WTC11 (cell line): Measurements from ENCODE around the gene CCDC136. TPM values are rescaled to one million over a fixed set of nuclear protein-coding genes. Genes with fewer than 3 reads are reported as not detected.

Experiments
- ATAC-seq: fragments of 200-7000 bp; cut with Tn5 transposase; 2 replicates; pipeline ENCODE4 v1.10.0; 2021; ENCODE audit warnings: mild to moderate bottlenecking, moderate library complexity
- CTCF ChIA-PET: fragments of 300-600 bp; sonication (Branson Sonifier 250); formaldehyde crosslinking; loops from one replicate; lab custom pipeline; 2021; ENCODE audit warnings: antibody characterized with exemption; lab: Charles Lee
- POLR2A ChIA-PET: fragments of 350-600 bp; sonication (Branson Sonifier 250); formaldehyde crosslinking; loops from one replicate; lab custom pipeline; 2021; ENCODE audit warnings: antibody characterized with exemption; lab: Charles Lee
- DNase-seq: peaks from one replicate; pipeline ENCODE4 v3.0.0; 2021; ENCODE audit warnings: low spot score
- H3K27ac Mint-ChIP-seq: 2 replicates; pipeline ENCODE4 v1.8.0; 2021; ENCODE audit warnings: mixed read lengths
- H3K27me3 Mint-ChIP-seq: 2 replicates; pipeline ENCODE4 v1.8.0; 2021; ENCODE audit warnings: low read depth, mild to moderate bottlenecking, moderate library complexity, mixed read lengths
- H3K36me3 Mint-ChIP-seq: 2 replicates; pipeline ENCODE4 v1.8.0; 2021; ENCODE audit warnings: mixed read lengths
- H3K4me1 Mint-ChIP-seq: 2 replicates; pipeline ENCODE4 v1.8.0; 2022; ENCODE audit warnings: mixed read lengths
- H3K4me3 Mint-ChIP-seq: 2 replicates; pipeline ENCODE4 v1.8.0; 2021; ENCODE audit warnings: mild to moderate bottlenecking, moderate library complexity, mixed read lengths
- H3K9me3 Mint-ChIP-seq: 2 replicates; pipeline ENCODE4 v1.8.0; 2021; ENCODE audit warnings: mixed read lengths
- CREM ChIP-seq: sonication (generic); formaldehyde crosslinking; IDR thresholded peaks from 2 replicates; pipeline ENCODE4 v1.8.1; 2022; ENCODE audit warnings: mild to moderate bottlenecking, missing genetic modification reagents, moderate library complexity
- FOXK1 ChIP-seq: sonication (generic); formaldehyde crosslinking; IDR thresholded peaks from 2 replicates; pipeline ENCODE4 v1.8.0; 2022; ENCODE audit warnings: mild to moderate bottlenecking, moderate library complexity, missing genetic modification reagents
- IRF2 ChIP-seq: sonication (generic); formaldehyde crosslinking; IDR thresholded peaks from 2 replicates; pipeline ENCODE4 v1.8.0; 2022; ENCODE audit warnings: low read depth, missing genetic modification reagents, borderline replicate concordance
- JUN ChIP-seq: sonication (generic); formaldehyde crosslinking; IDR thresholded peaks from 2 replicates; pipeline ENCODE4 v1.8.0; 2023; ENCODE audit warnings: mild to moderate bottlenecking, missing genetic modification reagents
- NFATC4 ChIP-seq: fragments of 250-450 bp; sonication (Bioruptor Pico); IDR thresholded peaks from 2 replicates; pipeline ENCODE4 v1.9.0; 2021; ENCODE audit warnings: mild to moderate bottlenecking
- NFE2L1 ChIP-seq: sonication (generic); formaldehyde crosslinking; IDR thresholded peaks from 2 replicates; pipeline ENCODE4 v1.8.1; 2023; ENCODE audit warnings: missing genetic modification reagents
- SMAD4 ChIP-seq: sonication (generic); formaldehyde crosslinking; IDR thresholded peaks from 2 replicates; pipeline ENCODE4 v1.8.0; 2022; ENCODE audit warnings: mild to moderate bottlenecking, missing genetic modification reagents
- ZNF138 ChIP-seq: sonication (generic); formaldehyde crosslinking; conservative IDR thresholded peaks from 2 replicates; pipeline ENCODE4 v1.8.1; 2022; ENCODE audit warnings: mild to moderate bottlenecking, moderate library complexity, missing genetic modification reagents
- ZNF263 ChIP-seq: sonication (generic); formaldehyde crosslinking; IDR thresholded peaks from 2 replicates; pipeline ENCODE4 v1.8.1; 2022; ENCODE audit warnings: low read depth, mild to moderate bottlenecking, moderate library complexity, missing genetic modification reagents
- ZNF416 ChIP-seq: fragments of 250-450 bp; sonication (Bioruptor Pico); IDR thresholded peaks from 2 replicates; pipeline ENCODE4 v1.9.0; 2021; ENCODE audit warnings: mild to moderate bottlenecking, inconsistent platforms
- total RNA-seq: library from RNA; stranded (reverse); gene quantifications from 3 replicates; pipeline ENCODE4 v1.2.3, GENCODE V29; 2021
- TF ChIP-seq, protein P1 (sequence below): sonication (generic); formaldehyde crosslinking; IDR thresholded peaks from 2 replicates; pipeline ENCODE4 v1.8.0; 2023; ENCODE audit warnings: mild to moderate bottlenecking, missing genetic modification reagents
- TF ChIP-seq, protein P2 (sequence below): fragments of 200-600 bp; IDR thresholded peaks from 2 replicates; pipeline ENCODE4 v1.8.0; 2022; ENCODE audit warnings: antibody characterized with exemption
- TF ChIP-seq, protein P3 (sequence below): sonication (generic); formaldehyde crosslinking; conservative IDR thresholded peaks from 2 replicates; pipeline ENCODE4 v1.8.1; 2022; ENCODE audit warnings: mild to moderate bottlenecking, missing genetic modification reagents
- TF ChIP-seq, protein P4 (sequence below): sonication (generic); formaldehyde crosslinking; IDR thresholded peaks from 2 replicates; pipeline ENCODE4 v1.8.0; 2022; ENCODE audit warnings: missing genetic modification reagents
- TF ChIP-seq, protein P5 (sequence below): fragments of 250-450 bp; sonication (Bioruptor Pico); IDR thresholded peaks from 2 replicates; pipeline ENCODE4 v1.9.0; 2021; ENCODE audit warnings: mild to moderate bottlenecking
- TF ChIP-seq, protein P6 (sequence below): sonication (generic); formaldehyde crosslinking; IDR thresholded peaks from 2 replicates; pipeline ENCODE4 v1.8.0; 2023; ENCODE audit warnings: missing genetic modification reagents, mild to moderate bottlenecking, borderline replicate concordance
- TF ChIP-seq, protein P7 (sequence below): sonication (generic); formaldehyde crosslinking; IDR thresholded peaks from 2 replicates; pipeline ENCODE4 v1.8.1; 2023; ENCODE audit warnings: mild to moderate bottlenecking, moderate library complexity, missing genetic modification reagents
- TF ChIP-seq, protein P8 (sequence below): fragments of 250-450 bp; sonication (Bioruptor Pico); conservative IDR thresholded peaks from 2 replicates; pipeline ENCODE4 v1.9.0; 2021; ENCODE audit warnings: mild to moderate bottlenecking

The CCDC136 gene
- total RNA-seq, 1 experiment from 2014 or later = 51.0 TPM

DNA sequence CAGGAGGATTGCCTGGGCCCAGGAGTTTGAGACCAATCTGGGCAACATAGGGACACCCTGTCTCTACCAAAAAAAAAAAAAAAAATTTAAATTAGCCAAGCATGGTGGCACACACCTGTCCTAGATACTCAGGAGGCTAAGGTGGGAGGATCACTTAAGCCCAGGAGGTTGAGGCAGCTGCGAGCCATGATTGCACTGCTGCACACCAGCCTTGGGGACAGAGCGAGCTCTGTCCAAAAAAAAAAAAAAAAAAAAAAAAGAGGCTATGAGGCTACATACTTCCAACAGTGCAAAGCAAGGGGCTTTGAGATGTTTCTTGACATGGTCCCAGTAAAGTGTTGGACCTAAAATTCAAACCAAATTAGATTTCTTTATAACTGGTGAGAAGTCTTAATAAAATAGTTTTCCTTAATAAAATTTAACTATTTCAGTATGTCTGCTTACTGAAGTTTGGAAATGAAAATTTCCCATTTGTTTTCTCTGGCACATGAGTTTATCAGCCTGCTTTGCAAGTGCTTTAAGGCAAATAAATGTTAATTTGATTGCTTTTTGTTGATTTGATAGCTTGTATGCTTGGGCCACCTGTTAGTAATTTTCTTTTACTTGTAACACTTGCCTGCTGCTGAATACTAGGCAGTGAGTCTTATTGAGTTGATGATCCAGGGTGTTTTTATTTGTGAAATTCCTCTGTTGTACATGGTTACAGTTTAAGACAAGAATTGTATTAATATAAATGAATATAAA lies 36.5 kb upstream of the CCDC136 start:
- ChIA-PET CTCF (interaction anchor here (1.5 kb wide), 1 partner anchor 125 kb away, joined by 3 read pairs; no protein-coding TSS in a partner anchor), POLR2A (no interaction called here)
- no peak for ATAC-seq
- H3K4me3 Mint-ChIP-seq = no peak overlapping the region
- no peaks in the 10 kb centered on the region for H3K9me3 Mint-ChIP-seq
- no peaks in the 10 kb centered on the region for H3K27me3 Mint-ChIP-seq
- peaks cover 59% of the 10 kb centered on the region for H3K36me3 Mint-ChIP-seq
- H3K4me1 Mint-ChIP-seq = no peaks in the 10 kb centered on the region
- no peak overlapping the region; the same call in 1 of the 2 replicates for H3K27ac Mint-ChIP-seq
- DNase-seq = no peak
- TF ChIP-seq, protein P1, sequence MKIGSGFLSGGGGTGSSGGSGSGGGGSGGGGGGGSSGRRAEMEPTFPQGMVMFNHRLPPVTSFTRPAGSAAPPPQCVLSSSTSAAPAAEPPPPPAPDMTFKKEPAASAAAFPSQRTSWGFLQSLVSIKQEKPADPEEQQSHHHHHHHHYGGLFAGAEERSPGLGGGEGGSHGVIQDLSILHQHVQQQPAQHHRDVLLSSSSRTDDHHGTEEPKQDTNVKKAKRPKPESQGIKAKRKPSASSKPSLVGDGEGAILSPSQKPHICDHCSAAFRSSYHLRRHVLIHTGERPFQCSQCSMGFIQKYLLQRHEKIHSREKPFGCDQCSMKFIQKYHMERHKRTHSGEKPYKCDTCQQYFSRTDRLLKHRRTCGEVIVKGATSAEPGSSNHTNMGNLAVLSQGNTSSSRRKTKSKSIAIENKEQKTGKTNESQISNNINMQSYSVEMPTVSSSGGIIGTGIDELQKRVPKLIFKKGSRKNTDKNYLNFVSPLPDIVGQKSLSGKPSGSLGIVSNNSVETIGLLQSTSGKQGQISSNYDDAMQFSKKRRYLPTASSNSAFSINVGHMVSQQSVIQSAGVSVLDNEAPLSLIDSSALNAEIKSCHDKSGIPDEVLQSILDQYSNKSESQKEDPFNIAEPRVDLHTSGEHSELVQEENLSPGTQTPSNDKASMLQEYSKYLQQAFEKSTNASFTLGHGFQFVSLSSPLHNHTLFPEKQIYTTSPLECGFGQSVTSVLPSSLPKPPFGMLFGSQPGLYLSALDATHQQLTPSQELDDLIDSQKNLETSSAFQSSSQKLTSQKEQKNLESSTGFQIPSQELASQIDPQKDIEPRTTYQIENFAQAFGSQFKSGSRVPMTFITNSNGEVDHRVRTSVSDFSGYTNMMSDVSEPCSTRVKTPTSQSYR (CRISPR knock-in tag) = no peak
- TF ChIP-seq ZNF263 = no peak
- no peak for TF ChIP-seq IRF2 (CRISPR knock-in tag)
- TF ChIP-seq CREM (CRISPR knock-in tag) = no peak
- no peak for TF ChIP-seq FOXK1 (CRISPR knock-in tag)
- TF ChIP-seq NFATC4 = no peak
- no peak for TF ChIP-seq ZNF138 (CRISPR knock-in tag)
- no peak for TF ChIP-seq NFE2L1 (CRISPR knock-in tag)
- no peak for TF ChIP-seq ZNF416 (CRISPR knock-in tag)
- TF ChIP-seq, protein P2, sequence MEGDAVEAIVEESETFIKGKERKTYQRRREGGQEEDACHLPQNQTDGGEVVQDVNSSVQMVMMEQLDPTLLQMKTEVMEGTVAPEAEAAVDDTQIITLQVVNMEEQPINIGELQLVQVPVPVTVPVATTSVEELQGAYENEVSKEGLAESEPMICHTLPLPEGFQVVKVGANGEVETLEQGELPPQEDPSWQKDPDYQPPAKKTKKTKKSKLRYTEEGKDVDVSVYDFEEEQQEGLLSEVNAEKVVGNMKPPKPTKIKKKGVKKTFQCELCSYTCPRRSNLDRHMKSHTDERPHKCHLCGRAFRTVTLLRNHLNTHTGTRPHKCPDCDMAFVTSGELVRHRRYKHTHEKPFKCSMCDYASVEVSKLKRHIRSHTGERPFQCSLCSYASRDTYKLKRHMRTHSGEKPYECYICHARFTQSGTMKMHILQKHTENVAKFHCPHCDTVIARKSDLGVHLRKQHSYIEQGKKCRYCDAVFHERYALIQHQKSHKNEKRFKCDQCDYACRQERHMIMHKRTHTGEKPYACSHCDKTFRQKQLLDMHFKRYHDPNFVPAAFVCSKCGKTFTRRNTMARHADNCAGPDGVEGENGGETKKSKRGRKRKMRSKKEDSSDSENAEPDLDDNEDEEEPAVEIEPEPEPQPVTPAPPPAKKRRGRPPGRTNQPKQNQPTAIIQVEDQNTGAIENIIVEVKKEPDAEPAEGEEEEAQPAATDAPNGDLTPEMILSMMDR = no peak
- TF ChIP-seq, protein P3, sequence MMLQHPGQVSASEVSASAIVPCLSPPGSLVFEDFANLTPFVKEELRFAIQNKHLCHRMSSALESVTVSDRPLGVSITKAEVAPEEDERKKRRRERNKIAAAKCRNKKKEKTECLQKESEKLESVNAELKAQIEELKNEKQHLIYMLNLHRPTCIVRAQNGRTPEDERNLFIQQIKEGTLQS (CRISPR knock-in tag) = no peak
- no peak for TF ChIP-seq SMAD4 (CRISPR knock-in tag)
- TF ChIP-seq, protein P4, sequence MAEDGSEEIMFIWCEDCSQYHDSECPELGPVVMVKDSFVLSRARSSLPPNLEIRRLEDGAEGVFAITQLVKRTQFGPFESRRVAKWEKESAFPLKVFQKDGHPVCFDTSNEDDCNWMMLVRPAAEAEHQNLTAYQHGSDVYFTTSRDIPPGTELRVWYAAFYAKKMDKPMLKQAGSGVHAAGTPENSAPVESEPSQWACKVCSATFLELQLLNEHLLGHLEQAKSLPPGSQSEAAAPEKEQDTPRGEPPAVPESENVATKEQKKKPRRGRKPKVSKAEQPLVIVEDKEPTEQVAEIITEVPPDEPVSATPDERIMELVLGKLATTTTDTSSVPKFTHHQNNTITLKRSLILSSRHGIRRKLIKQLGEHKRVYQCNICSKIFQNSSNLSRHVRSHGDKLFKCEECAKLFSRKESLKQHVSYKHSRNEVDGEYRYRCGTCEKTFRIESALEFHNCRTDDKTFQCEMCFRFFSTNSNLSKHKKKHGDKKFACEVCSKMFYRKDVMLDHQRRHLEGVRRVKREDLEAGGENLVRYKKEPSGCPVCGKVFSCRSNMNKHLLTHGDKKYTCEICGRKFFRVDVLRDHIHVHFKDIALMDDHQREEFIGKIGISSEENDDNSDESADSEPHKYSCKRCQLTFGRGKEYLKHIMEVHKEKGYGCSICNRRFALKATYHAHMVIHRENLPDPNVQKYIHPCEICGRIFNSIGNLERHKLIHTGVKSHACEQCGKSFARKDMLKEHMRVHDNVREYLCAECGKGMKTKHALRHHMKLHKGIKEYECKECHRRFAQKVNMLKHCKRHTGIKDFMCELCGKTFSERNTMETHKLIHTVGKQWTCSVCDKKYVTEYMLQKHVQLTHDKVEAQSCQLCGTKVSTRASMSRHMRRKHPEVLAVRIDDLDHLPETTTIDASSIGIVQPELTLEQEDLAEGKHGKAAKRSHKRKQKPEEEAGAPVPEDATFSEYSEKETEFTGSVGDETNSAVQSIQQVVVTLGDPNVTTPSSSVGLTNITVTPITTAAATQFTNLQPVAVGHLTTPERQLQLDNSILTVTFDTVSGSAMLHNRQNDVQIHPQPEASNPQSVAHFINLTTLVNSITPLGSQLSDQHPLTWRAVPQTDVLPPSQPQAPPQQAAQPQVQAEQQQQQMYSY (CRISPR knock-in tag) = no peak
- TF ChIP-seq JUN (CRISPR knock-in tag) = no peak
- TF ChIP-seq, protein P5, sequence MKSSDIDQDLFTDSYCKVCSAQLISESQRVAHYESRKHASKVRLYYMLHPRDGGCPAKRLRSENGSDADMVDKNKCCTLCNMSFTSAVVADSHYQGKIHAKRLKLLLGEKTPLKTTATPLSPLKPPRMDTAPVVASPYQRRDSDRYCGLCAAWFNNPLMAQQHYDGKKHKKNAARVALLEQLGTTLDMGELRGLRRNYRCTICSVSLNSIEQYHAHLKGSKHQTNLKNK = no peak
- TF ChIP-seq, protein P6, sequence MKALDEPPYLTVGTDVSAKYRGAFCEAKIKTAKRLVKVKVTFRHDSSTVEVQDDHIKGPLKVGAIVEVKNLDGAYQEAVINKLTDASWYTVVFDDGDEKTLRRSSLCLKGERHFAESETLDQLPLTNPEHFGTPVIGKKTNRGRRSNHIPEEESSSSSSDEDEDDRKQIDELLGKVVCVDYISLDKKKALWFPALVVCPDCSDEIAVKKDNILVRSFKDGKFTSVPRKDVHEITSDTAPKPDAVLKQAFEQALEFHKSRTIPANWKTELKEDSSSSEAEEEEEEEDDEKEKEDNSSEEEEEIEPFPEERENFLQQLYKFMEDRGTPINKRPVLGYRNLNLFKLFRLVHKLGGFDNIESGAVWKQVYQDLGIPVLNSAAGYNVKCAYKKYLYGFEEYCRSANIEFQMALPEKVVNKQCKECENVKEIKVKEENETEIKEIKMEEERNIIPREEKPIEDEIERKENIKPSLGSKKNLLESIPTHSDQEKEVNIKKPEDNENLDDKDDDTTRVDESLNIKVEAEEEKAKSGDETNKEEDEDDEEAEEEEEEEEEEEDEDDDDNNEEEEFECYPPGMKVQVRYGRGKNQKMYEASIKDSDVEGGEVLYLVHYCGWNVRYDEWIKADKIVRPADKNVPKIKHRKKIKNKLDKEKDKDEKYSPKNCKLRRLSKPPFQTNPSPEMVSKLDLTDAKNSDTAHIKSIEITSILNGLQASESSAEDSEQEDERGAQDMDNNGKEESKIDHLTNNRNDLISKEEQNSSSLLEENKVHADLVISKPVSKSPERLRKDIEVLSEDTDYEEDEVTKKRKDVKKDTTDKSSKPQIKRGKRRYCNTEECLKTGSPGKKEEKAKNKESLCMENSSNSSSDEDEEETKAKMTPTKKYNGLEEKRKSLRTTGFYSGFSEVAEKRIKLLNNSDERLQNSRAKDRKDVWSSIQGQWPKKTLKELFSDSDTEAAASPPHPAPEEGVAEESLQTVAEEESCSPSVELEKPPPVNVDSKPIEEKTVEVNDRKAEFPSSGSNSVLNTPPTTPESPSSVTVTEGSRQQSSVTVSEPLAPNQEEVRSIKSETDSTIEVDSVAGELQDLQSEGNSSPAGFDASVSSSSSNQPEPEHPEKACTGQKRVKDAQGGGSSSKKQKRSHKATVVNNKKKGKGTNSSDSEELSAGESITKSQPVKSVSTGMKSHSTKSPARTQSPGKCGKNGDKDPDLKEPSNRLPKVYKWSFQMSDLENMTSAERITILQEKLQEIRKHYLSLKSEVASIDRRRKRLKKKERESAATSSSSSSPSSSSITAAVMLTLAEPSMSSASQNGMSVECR (CRISPR knock-in tag) = no peak
- TF ChIP-seq, protein P7, sequence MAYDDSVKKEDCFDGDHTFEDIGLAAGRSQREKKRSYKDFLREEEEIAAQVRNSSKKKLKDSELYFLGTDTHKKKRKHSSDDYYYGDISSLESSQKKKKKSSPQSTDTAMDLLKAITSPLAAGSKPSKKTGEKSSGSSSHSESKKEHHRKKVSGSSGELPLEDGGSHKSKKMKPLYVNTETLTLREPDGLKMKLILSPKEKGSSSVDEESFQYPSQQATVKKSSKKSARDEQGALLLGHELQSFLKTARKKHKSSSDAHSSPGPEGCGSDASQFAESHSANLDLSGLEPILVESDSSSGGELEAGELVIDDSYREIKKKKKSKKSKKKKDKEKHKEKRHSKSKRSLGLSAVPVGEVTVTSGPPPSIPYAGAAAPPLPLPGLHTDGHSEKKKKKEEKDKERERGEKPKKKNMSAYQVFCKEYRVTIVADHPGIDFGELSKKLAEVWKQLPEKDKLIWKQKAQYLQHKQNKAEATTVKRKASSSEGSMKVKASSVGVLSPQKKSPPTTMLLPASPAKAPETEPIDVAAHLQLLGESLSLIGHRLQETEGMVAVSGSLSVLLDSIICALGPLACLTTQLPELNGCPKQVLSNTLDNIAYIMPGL (CRISPR knock-in tag) = no peak
- TF ChIP-seq, protein P8, sequence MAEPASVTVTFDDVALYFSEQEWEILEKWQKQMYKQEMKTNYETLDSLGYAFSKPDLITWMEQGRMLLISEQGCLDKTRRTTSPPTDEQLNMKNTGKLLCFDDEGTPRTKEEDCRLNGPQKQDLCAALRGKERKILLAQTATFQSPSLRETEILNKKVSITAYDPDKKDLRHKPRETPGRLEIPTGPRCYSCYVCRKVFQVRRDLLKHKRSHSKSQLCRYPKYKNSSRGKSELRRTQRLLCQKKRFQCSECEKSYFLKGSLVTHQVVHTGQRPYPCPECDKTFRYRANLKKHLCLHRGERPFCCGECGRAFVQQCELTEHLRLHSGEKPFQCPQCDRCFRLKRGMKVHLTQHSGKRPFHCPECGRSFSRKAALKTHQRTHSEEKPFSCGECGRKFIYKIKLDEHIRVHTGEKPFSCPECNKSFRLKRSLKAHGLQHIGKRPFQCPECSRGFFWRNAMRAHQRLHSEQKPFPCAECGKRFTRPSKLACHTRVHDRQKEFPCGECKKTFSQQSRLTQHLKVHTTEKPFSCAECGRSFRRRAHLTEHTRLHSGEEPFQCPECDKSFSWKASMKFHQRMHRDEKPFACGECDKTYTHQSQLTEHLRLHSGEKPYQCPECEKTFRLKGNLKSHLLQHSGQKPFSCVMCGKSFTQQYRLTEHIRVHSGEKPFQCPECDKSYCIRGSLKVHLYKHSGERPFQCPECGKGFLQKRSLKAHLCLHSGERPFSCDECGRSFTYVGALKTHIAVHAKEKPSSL = no peak
